ENCODE data around the gene SLC16A5. TPM values are rescaled to one million over a fixed set of nuclear protein-coding genes. Genes with fewer than 3 reads are reported as not detected.
"Not testable (repeated sequence)": the region's sequence is repeated elsewhere in the genome, so short reads cannot be mapped to it uniquely, and the experiment has no call there.

SLC16A5 gene
- total and polyA plus RNA-seq, 2 donors (not counting 1 experiment from before 2014, with no cell fraction given) = 9.3 to 14.5 TPM

DNA sequence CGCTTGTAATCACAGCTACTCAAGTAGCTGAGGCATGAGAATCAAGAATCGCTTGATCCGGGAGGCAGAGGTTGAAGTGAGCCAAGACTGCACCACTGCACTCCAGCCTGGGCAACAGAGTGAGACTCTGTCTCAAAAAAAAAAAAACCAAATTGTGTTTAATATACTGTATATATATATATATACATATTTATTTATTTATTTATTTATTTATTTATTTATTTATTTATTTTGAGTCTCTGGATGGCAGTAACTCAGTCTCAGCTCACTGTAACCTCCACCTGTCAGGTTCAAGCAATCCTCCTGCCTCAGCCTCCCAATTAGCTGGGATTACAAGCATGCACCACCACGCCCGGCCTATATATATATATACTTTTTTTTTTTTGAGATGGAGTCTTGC is 14.8 kb upstream of the SLC16A5 start:
- H3K36me3 ChIP-seq (replicated peaks in 1 of 2; ENCODE audit: control extremely low read depth in 1 of 2, control insufficient read depth in 1 of 2, extremely low read depth in 1 of 2, insufficient read depth in 2 of 2, low read length in 1 of 2); H3K9me3 ChIP-seq (ENCODE audit: control extremely low read depth in 1 of 3, control insufficient read depth in 2 of 3, insufficient read depth in 1 of 3, low read length in 2 of 3); H4K20me1 ChIP-seq (ENCODE audit: control insufficient read depth, insufficient read depth, low read length, poor library complexity, severe bottlenecking); DNase-seq; H3K9ac ChIP-seq (ENCODE audit: low read length); H3K4me3 Mint-ChIP-seq; intact Hi-C loops (cut with micrococcal nuclease); H3K27ac ChIP-seq (ENCODE audit: low read length in 2 of 2); H3K27ac Mint-ChIP-seq; ATAC-seq (ENCODE audit: low read depth); H3K9me3 Mint-ChIP-seq (ENCODE audit: insufficient read depth); H3K4me3 ChIP-seq (ENCODE audit: control extremely low read depth in 1 of 5, extremely low read depth in 1 of 5, insufficient read depth in 1 of 5, low read depth in 2 of 5, low read length in 4 of 5); H3K79me2 ChIP-seq (ENCODE audit: control insufficient read depth, insufficient read depth, low read length); H3K4me2 ChIP-seq (replicated peaks; ENCODE audit: low read depth, low read length, poor library complexity, severe bottlenecking); H3K27me3 Mint-ChIP-seq; H3K4me1 Mint-ChIP-seq; H3K27me3 ChIP-seq (replicated peaks in 1 of 4; ENCODE audit: control extremely low read depth in 1 of 4, control insufficient read depth in 3 of 4, insufficient read depth in 4 of 4, low read length in 3 of 4); H2AFZ ChIP-seq (ENCODE audit: insufficient read depth, low read depth, low read length, poor library complexity, severe bottlenecking); CTCF ChIA-PET: not testable (repeated sequence)
- POLR2A ChIA-PET = interaction anchor here (0.7 kb wide), 1 partner anchor 13 kb away, joined by 5 read pairs; no protein-coding TSS in a partner anchor
- WGBS (ENCODE audit: insufficient coverage) = 100% methylated on average over 3 of the region's 5 CpGs
- peaks cover 8 to 11% of the 10 kb centered on the region in 2 donors for H3K4me1 ChIP-seq (ENCODE audit: control insufficient read depth in 2 of 2, insufficient read depth in 2 of 2, low read length in 2 of 2)

DNA sequence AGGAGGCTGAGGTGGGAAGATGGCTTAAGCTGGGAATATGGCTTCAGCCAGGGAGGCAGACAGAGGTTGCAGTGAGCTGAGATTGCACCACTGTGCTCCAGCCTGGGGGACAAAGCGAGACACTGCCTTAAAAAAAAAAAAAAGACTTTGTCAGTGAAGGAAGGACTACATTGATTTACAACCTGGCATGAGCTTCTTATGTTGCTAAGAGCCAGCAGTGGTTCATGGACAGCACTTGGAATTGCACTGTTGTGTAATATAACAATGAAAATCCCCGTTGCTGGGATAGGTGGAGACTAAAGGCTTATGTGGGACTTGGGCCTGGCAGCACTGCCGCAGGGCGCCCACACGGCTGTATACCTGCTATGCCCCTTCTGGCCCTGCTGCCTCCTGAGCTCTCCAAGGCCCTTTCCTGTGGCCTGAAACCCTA is 14.1 kb upstream of the SLC16A5 start:
- Histone ChIP-seq H3K79me2 (ENCODE audit: control insufficient read depth, insufficient read depth, low read length) (no peaks in the 10 kb centered on the region), H2AFZ (ENCODE audit: insufficient read depth, low read depth, low read length, poor library complexity, severe bottlenecking) (no peak overlapping the region), H3K4me1 (ENCODE audit: control insufficient read depth in 2 of 2, insufficient read depth in 2 of 2, low read length in 2 of 2) (peaks cover 15 to 18% of the 10 kb centered on the region in 2 donors), H4K20me1 (ENCODE audit: control insufficient read depth, insufficient read depth, low read length, poor library complexity, severe bottlenecking) (no peaks in the 10 kb centered on the region), H3K9me3 (ENCODE audit: control extremely low read depth in 1 of 3, control insufficient read depth in 2 of 3, insufficient read depth in 1 of 3, low read length in 2 of 3) (no peaks in the 10 kb centered on the region), H3K36me3 (replicated peaks in 1 of 2; ENCODE audit: control extremely low read depth in 1 of 2, control insufficient read depth in 1 of 2, extremely low read depth in 1 of 2, insufficient read depth in 2 of 2, low read length in 1 of 2) (no peaks in the 10 kb centered on the region), H3K27me3 (replicated peaks in 1 of 4; ENCODE audit: control extremely low read depth in 1 of 4, control insufficient read depth in 3 of 4, insufficient read depth in 4 of 4, low read length in 3 of 4) (no peaks in the 10 kb centered on the region), H3K9ac (ENCODE audit: low read length) (no peak overlapping the region), H3K4me3 (ENCODE audit: control extremely low read depth in 1 of 5, extremely low read depth in 1 of 5, insufficient read depth in 1 of 5, low read depth in 2 of 5, low read length in 4 of 5) (no peak overlapping the region), H3K27ac (ENCODE audit: low read length in 2 of 2) (no peak overlapping the region), H3K4me2 (replicated peaks; ENCODE audit: low read depth, low read length, poor library complexity, severe bottlenecking) (no peak overlapping the region)
- Mint-ChIP-seq H3K4me3 (no peak overlapping the region), H3K4me1 (peaks cover 15% of the 10 kb centered on the region), H3K27me3 (no peaks in the 10 kb centered on the region), H3K9me3 (ENCODE audit: insufficient read depth) (no peaks in the 10 kb centered on the region), H3K27ac (no peak overlapping the region)
- TF ChIP-seq EZH2 (IDR thresholded peaks at IDR 0.05; ENCODE audit: borderline replicate concordance, insufficient read depth, low read depth, low read length, poor library complexity, severe bottlenecking) = no peak
- TF ChIP-seq, protein P1, sequence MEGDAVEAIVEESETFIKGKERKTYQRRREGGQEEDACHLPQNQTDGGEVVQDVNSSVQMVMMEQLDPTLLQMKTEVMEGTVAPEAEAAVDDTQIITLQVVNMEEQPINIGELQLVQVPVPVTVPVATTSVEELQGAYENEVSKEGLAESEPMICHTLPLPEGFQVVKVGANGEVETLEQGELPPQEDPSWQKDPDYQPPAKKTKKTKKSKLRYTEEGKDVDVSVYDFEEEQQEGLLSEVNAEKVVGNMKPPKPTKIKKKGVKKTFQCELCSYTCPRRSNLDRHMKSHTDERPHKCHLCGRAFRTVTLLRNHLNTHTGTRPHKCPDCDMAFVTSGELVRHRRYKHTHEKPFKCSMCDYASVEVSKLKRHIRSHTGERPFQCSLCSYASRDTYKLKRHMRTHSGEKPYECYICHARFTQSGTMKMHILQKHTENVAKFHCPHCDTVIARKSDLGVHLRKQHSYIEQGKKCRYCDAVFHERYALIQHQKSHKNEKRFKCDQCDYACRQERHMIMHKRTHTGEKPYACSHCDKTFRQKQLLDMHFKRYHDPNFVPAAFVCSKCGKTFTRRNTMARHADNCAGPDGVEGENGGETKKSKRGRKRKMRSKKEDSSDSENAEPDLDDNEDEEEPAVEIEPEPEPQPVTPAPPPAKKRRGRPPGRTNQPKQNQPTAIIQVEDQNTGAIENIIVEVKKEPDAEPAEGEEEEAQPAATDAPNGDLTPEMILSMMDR (IDR thresholded peaks at IDR 0.05) = no peak
- no peak for ATAC-seq (ENCODE audit: low read depth)
- ChIA-PET POLR2A (interaction anchor here (0.7 kb wide), 2 partner anchors 13 to 26 kb away, joined by 4 to 5 read pairs; no protein-coding TSS in a partner anchor), CTCF (interaction anchor here (0.8 to 1.3 kb wide), 2 partner anchors 40 to 85 kb away, joined by 3 to 4 read pairs; no protein-coding TSS in a partner anchor)
- 92% methylated on average over 5 of the region's 5 CpGs for WGBS (ENCODE audit: insufficient coverage)
- DNase-seq = no peak
- intact Hi-C loops (cut with micrococcal nuclease) = no loop called here
